Measurements from ENCODE around the gene UTP25. TPM values are rescaled to one million over a fixed set of nuclear protein-coding genes. Genes with fewer than 3 reads are reported as not detected.

Gene UTP25
- total RNA-seq, 1 experiment from 2014 or later: 8.7 TPM

- Histone ChIP-seq H3K4me3 (ENCODE audit: insufficient read depth, low read depth, low read length) (no peak overlapping the region), H3K36me3 (replicated peaks; ENCODE audit: control insufficient read depth, insufficient read depth, low read length) (no peaks in the 10 kb centered on the region), H3K27me3 (ENCODE audit: control insufficient read depth, insufficient read depth, low read length) (no peaks in the 10 kb centered on the region; the same call in 1 of the 2 replicates)
- DNase-seq: no peak
Observed at GRCh38 chr1:209863766-209864485, 36.2 kb downstream of the UTP25 start.

- Histone ChIP-seq H3K36me3 (replicated peaks; ENCODE audit: control insufficient read depth, insufficient read depth, low read length) (no peaks in the 10 kb centered on the region), H3K4me3 (ENCODE audit: insufficient read depth, low read depth, low read length) (no peak overlapping the region), H3K27me3 (ENCODE audit: control insufficient read depth, insufficient read depth, low read length) (no peaks in the 10 kb centered on the region; the same call in 1 of the 2 replicates)
- DNase-seq: no peak
Observed at GRCh38 chr1:209866201-209866600, 38.4 kb downstream of the UTP25 start.

GRCh38 chr1:209869291-209870149 lies 41.7 kb downstream of the UTP25 start:
- Histone ChIP-seq H3K4me3 (ENCODE audit: insufficient read depth, low read depth, low read length) (no peak overlapping the region), H3K27me3 (ENCODE audit: control insufficient read depth, insufficient read depth, low read length) (no peaks in the 10 kb centered on the region; the same call in 1 of the 2 replicates), H3K36me3 (replicated peaks; ENCODE audit: control insufficient read depth, insufficient read depth, low read length) (no peaks in the 10 kb centered on the region)
- no peak for DNase-seq

- no peak for DNase-seq
- Histone ChIP-seq H3K4me3 (ENCODE audit: insufficient read depth, low read depth, low read length) (no peak overlapping the region), H3K27me3 (ENCODE audit: control insufficient read depth, insufficient read depth, low read length) (no peaks in the 10 kb centered on the region; the same call in 1 of the 2 replicates), H3K36me3 (replicated peaks; ENCODE audit: control insufficient read depth, insufficient read depth, low read length) (no peaks in the 10 kb centered on the region)
Observed at GRCh38 chr1:209870151-209870831, 42.5 kb downstream of the UTP25 start.

GRCh38 chr1:209871006-209871405 lies 43.2 kb downstream of the UTP25 start:
- Histone ChIP-seq H3K27me3 (ENCODE audit: control insufficient read depth, insufficient read depth, low read length) (no peaks in the 10 kb centered on the region; the same call in 1 of the 2 replicates), H3K4me3 (ENCODE audit: insufficient read depth, low read depth, low read length) (no peak overlapping the region), H3K36me3 (replicated peaks; ENCODE audit: control insufficient read depth, insufficient read depth, low read length) (no peaks in the 10 kb centered on the region)
- DNase-seq: no peak

GRCh38 chr1:209871430-209871829 lies 43.7 kb downstream of the UTP25 start:
- no peak for DNase-seq

GRCh38 chr1:209873067-209873799 lies 45.5 kb downstream of the UTP25 start:
- Histone ChIP-seq H3K27me3 (ENCODE audit: control insufficient read depth, insufficient read depth, low read length) (no peaks in the 10 kb centered on the region; the same call in 1 of the 2 replicates), H3K36me3 (replicated peaks; ENCODE audit: control insufficient read depth, insufficient read depth, low read length) (no peaks in the 10 kb centered on the region), H3K4me3 (ENCODE audit: insufficient read depth, low read depth, low read length) (no peak overlapping the region)
- no peak for DNase-seq

More at GRCh38 chr1:209871430-209871829, 43.7 kb downstream of the UTP25 start:
- Histone ChIP-seq H3K4me3 (ENCODE audit: insufficient read depth, low read depth, low read length) (no peak overlapping the region), H3K36me3 (replicated peaks; ENCODE audit: control insufficient read depth, insufficient read depth, low read length) (no peaks in the 10 kb centered on the region), H3K27me3 (ENCODE audit: control insufficient read depth, insufficient read depth, low read length) (no peaks in the 10 kb centered on the region; the same call in 1 of the 2 replicates)

- Histone ChIP-seq H3K4me3 (ENCODE audit: insufficient read depth, low read depth, low read length) (no peak overlapping the region), H3K27me3 (ENCODE audit: control insufficient read depth, insufficient read depth, low read length) (no peaks in the 10 kb centered on the region; the same call in 1 of the 2 replicates), H3K36me3 (replicated peaks; ENCODE audit: control insufficient read depth, insufficient read depth, low read length) (no peaks in the 10 kb centered on the region)
- DNase-seq: peak; percentile 51
Observed at GRCh38 chr1:209875515-209875914, 47.7 kb downstream of the UTP25 start.

GRCh38 chr1:209876078-209876800 lies 48.5 kb downstream of the UTP25 start:
- no peaks in the 10 kb centered on the region for H3K36me3 ChIP-seq (replicated peaks; ENCODE audit: control insufficient read depth, insufficient read depth, low read length)
- no peak overlapping the region for H3K4me3 ChIP-seq (ENCODE audit: insufficient read depth, low read depth, low read length)
- H3K27me3 ChIP-seq (ENCODE audit: control insufficient read depth, insufficient read depth, low read length): no peaks in the 10 kb centered on the region; the same call in 1 of the 2 replicates
- DNase-seq: no peak

- Histone ChIP-seq H3K27me3 (ENCODE audit: control insufficient read depth, insufficient read depth, low read length) (no peaks in the 10 kb centered on the region; the same call in 1 of the 2 replicates), H3K36me3 (replicated peaks; ENCODE audit: control insufficient read depth, insufficient read depth, low read length) (no peaks in the 10 kb centered on the region), H3K4me3 (ENCODE audit: insufficient read depth, low read depth, low read length) (no peak overlapping the region)
- DNase-seq: no peak
Observed at GRCh38 chr1:209877087-209877764, 49.5 kb downstream of the UTP25 start.

GRCh38 chr1:209878964-209879363 lies 51.2 kb downstream of the UTP25 start:
- no peak for DNase-seq
- Histone ChIP-seq H3K36me3 (replicated peaks; ENCODE audit: control insufficient read depth, insufficient read depth, low read length) (no peaks in the 10 kb centered on the region), H3K27me3 (ENCODE audit: control insufficient read depth, insufficient read depth, low read length) (no peaks in the 10 kb centered on the region; the same call in 1 of the 2 replicates), H3K4me3 (ENCODE audit: insufficient read depth, low read depth, low read length) (no peak overlapping the region)

GRCh38 chr1:209879539-209879938 lies 51.8 kb downstream of the UTP25 start:
- no peak for DNase-seq
- Histone ChIP-seq H3K36me3 (replicated peaks; ENCODE audit: control insufficient read depth, insufficient read depth, low read length) (no peaks in the 10 kb centered on the region), H3K27me3 (ENCODE audit: control insufficient read depth, insufficient read depth, low read length) (no peaks in the 10 kb centered on the region; the same call in 1 of the 2 replicates), H3K4me3 (ENCODE audit: insufficient read depth, low read depth, low read length) (no peak overlapping the region)

- H3K4me3 ChIP-seq (ENCODE audit: insufficient read depth, low read depth, low read length): no peak overlapping the region
- H3K36me3 ChIP-seq (replicated peaks; ENCODE audit: control insufficient read depth, insufficient read depth, low read length): no peaks in the 10 kb centered on the region
- no peaks in the 10 kb centered on the region; the same call in 1 of the 2 replicates for H3K27me3 ChIP-seq (ENCODE audit: control insufficient read depth, insufficient read depth, low read length)
- no peak for DNase-seq
Observed at GRCh38 chr1:209880031-209880430, 52.3 kb downstream of the UTP25 start.

Measured in H7 (cell line).